HUDEP-2 (cell line): ENCODE results near the gene ABTB2.

Experiments
- DNase-seq, 76 experiments: peaks; one replicate each; lab custom pipeline; 2025; ENCODE audit not compliant: unreplicated experiment in 76 of 76; lab: John Stamatoyannopoulos, UW

Gene ABTB2

DNA sequence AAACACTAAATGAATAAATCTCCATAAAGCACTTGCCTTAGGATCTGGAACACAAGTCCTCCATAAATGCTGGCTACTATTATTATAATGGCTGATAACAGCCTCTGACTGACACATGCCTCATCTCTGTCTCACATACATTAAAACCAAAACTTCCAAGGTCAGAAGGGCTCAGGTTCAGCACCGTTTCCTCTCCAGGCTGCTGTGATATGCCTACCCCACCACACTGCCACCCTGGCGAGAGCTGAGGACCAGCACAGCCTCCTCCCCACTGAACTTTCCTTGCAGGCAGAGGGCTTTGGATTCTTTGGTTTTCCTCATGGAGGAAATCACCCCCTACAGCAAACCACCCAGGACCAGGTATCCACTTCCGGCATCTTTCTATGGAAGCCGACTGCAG is 112.8 kb downstream of the ABTB2 start:
- DNase-seq, result no peak

DNA sequence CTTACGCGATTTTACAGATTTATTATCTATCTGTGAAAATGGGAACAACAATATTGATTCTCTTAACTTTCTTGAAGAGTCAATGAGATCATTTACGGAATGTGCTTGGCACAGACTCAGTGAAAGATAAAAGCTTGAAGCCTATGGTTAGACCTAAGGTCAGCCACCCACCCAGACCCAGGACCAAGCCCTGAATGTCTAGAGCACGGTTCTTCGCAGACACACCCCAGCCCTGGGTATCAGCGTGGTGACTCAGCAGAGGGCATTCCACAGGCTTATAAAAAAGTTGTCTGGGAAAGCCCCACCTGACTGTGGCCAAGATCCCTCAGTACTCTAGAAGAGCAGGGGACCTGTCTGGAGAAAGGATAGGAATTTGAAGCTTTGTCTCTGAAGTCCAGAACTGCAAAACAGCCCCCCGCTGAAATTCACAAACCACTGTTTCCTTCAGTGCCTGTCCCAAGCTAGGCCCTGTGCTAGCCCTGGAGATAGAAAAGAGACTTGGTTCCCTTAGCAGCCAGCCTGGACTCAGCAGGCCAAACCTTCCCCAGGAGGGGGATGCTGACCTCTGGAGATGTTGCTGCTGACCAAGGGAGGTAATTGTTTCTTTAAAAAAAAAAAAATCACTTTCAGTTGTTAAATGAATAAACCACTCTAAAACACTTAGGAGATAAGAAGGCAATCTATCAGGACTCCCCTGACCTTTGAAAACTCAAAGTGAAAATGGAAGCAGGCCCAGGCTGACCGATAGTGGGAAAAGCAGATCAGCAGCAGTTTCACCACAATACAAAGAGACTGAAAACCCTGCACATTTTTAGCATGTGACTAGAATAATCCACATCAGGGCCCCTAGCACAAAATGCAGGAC is 114.0 kb downstream of the ABTB2 start:
- DNase-seq, result peak in 47 of 76 experiments; percentile 5 to 69 (median 29)

DNA sequence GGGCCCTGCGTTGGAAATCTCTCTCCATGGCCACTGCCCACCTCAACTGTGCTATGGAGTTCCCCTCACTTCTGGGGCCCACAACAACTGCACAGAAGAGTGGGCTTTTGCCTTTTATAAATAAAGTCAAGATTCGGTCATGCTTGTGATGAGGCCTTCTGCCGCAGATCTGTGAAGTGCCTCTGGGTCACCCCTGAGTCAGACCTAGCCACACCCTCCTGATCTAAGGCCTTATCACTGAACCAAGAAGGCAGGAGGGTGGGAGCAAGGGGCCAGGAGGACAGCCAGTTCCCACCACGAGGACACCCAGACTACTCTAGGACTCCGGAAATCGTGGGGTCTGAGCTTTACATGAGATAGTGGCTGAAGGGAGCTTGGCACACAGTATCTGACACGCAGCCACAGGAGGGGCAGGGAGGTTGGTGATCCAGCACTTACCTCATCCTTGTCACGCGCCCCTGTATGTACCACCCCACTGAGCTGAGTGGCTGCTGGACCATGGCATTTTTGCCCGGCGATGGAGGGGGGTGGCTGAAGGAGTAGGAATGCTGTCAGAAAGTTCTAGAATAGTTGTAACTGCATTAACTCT is 115.7 kb downstream of the ABTB2 start:
- DNase-seq, result peak in 74 of 76 experiments; percentile 24 to 96 (median 87)

DNA sequence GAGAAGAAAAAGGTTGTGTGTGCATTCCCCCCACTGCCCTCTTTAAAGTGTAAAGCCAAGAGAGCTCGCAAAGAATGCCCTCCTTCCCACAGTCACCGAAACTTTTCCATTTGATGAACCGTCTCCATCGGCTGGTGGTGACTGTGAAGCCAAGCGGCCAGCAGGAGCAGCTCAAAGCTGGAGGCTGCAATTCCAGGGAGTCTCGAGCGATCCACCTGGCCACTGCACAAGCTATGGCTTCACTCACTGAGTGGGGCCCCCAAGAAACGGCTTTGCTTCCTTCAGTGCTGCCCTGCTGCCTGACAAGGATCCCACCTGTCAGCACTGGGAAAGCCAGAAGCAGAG is 117.7 kb downstream of the ABTB2 start:
- DNase-seq, result no peak

DNA sequence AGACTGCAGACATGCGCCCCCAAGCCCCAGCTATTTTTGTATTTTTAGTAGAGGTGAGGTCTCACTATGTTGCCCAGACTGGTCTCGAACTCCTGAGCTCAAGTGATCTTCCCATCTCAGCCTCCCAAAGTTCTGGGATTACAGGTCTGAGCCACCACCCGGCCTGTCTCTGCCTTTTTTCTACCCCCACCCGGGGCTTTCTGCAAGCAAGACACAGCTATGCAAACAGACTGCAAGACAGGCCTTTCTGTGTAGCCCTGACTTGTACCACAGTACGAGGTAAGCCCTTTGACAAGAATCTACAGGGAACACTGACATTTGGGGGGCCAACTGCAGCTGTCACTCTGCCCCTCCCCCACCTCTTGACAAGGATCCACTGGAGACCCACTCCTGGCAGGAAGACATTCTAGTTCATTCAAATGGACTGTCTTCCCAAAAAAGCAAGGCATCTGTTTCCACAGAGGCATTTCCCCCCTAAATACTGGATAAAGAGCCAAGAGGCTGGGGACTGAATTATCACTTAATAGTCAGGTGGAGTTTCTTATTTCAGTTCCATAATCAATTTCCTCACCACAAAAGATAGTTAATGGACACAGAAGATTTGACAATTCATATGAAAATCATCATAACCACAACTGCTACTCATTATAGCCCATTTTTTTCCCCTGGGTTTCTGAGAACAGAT is 118.2 kb downstream of the ABTB2 start:
- DNase-seq, result no peak

DNA sequence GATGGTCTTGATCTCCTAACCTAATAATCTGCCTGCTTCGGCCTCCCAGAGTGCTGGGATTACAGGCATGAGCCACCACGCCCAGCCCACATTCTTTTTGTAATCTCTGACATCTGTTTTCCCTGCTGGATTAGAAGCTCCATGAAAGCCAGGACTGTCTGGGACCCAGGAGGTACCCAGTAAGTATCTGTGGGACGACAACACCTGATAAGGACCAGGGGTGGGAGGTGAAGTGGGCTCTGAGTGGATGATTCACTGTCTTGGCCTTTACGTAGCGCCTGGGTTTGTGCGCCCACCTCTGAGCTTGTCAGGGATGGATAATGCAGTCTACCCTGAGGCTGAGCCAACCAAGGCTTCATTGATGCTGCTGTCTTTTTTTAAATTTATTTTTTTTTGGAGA is 118.8 kb downstream of the ABTB2 start:
- DNase-seq, result peak in 3 of 76 experiments; percentile 8 to 16 (median 10)

DNA sequence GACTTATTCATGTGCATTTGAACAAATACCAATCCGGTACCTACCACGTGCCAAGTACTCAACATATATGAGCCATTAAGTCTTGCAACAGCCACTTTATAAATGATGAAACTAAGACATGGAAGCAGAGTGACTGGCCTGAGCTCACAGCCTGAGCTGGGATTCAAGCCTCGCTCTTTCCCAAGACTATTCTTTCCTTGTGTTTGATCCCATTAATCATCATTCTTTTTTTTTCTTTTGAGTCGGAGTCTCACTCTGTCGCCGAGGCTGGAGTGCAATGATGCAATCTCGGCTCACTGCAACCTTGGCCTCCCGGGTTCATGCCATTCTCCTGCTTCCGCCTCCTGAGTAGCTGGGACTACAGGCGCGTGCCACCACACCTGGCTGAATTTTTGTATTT is 119.3 kb downstream of the ABTB2 start:
- DNase-seq, result no peak

DNA sequence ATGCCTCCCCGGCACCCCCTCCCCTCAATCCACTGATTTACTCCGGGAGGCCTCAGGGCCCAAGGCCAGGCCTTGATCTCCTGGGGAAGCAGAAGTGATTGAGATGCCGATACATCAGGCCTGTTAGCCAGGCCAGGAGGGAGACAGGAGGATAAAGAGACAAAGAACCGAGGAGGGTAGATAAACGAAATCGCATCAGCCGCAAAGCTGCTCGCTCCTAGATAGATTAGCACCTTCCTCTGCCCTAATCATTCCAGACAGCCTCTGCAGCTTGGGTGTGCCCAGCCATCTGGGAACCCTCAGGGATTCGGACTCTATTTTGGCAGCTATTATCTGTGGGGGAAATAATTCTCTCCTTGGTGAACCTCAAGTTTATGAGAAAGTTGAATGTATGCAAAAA is 121.2 kb downstream of the ABTB2 start:
- DNase-seq, result peak in 69 of 76 experiments; percentile 10 to 81 (median 56)

DNA sequence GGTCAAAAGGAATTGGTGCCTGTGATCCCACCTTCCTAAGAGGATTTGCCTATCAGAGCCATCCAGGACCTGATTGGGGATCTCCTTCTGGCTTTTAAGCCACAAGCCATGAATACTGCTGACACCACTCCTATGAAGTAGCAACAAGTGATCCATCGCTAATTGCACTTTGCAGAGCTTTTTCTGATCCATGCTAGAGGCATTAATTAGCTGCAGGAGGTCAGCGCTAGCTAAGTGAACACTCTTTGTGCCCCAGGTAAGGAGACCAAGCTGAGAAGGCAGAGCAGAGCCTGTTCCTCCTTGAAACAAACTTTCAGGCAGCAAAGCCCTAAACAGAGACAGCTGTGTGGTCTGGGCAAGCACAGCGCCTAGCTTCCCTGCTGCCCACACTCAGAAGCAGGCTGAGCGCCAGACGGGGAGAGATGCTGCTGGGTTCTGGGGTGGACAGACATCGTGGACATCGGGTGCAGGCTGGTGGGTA is 122.2 kb downstream of the ABTB2 start:
- DNase-seq, result no peak

DNA sequence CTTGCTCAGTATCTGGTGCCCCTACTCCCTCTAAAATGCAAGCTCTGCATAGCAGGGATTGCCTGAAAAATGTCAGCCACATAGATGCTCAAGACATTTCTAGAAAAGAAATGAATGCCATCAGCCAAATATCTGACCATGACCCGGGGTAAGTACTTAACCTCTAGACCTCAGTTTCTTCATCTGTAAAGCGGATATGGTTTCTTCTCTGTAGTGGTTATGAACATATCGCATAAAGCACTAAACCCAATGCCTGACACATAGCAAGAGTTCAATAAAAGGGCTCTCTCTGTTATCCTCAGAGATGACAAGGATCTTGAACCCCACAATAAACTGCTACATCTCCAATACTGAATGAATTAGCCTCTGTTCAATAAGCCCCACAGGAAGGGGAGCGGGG is 122.6 kb downstream of the ABTB2 start:
- DNase-seq, result no peak

DNA sequence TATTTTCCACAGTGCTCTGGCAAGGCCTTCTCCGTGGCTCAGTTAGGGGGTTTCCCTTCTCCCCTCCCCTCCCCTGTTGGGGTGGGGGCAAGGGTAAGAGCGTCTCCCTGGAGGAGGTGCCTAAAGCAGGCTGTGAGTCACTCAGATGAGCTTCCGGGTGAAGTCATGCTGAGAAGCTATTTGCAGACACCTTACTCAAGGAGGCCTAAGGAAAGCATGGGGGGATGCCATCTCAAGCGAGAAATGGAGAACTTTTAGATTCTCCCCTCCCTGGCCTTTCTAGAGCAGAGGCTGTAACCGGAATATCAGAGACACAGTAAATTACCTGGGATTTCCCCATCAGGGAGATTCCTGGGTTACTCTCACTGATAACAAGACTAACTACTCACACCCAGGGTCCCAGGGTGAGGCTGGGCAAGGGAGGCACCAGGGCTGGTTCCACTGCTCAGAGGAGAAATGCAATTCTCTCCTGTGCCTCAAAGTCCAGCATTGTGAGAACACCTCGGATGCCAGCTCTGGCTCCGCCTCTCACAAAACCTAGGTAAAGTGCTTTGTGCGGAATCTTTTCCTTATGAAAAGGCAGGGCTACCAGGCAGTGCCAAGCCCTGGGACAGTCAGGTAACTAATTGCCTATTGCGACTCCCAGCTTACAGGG is 123.6 kb downstream of the ABTB2 start:
- DNase-seq, result peak in 9 of 76 experiments; percentile 4 to 35 (median 9)

DNA sequence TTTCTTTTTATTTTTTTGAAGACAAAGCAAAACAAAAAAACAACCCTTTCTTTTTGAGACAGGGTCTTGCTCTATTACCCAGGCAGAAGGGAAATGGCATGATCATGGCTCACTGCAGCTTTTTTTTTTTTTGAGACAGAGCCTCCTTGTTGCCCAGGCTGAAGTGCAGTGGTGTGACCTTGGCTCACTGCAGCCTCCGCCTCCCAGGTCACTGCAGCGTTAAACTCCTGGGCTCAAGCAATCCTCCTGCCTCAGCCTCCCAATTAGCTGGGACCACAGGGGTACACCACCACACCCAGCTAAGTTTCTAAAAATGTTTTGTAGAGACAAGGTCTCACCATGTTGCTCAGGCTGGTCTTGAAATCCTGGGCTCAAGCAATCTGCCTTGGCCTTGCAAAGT is 124.6 kb downstream of the ABTB2 start:
- no peak for DNase-seq

DNA sequence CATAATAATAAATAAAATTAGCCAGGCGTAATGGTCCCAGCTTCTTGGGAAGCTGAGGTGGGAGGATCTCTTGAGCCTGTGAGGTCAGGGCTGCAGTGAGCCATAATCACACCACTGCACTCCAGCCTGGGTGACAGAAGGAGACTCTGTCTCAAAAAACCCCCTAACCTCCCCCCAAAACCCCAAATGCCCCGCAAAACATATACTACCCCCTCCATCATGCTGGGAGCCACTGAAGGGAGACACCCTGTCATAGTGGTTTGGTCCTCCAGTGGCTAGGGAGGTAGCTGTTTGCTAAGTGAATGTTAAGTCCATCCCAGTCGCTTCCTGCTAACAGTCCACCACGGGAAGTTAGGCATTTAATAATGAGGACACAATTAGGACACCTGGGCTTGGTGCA is 125.0 kb downstream of the ABTB2 start:
- no peak for DNase-seq

DNA sequence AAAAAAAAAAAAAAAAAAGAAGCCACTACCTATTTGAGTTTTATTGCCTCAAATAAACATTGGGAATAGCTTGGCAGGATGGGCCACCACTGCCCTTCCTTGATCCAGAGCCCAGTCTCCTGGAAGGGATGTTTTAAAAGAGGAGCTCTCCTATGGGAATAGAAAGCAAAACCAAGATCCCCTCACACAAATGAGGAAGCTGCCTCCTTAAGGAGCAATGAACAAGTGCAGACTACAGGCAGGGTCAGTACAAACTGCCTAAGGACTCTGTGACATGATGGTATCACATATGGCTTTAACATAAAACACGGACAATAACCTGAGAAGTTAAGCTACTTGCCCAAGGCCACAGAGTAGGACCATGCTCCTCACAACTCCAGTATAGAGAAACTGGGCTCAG is 131.6 kb downstream of the ABTB2 start:
- DNase-seq, result no peak

DNA sequence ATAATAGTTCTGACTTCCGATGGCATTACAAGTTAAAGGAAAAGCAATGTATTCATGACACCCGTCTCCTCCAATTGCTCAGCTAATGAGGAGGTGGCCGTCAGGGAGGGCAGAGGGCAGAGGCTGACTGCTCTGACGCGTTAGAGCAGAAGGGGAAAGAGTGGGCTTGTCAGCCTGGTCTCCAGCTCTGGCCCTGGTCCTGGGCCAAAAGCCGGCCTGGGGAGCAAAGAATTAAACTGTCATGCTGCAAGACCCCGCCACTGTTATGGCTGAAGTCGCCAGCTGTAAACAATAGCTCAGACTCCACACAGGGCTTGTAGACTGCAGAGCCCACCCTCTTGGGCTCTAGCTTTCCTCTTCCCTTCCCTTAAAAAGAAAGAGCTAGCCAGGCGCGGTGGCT is 132.7 kb downstream of the ABTB2 start:
- no peak for DNase-seq

DNA sequence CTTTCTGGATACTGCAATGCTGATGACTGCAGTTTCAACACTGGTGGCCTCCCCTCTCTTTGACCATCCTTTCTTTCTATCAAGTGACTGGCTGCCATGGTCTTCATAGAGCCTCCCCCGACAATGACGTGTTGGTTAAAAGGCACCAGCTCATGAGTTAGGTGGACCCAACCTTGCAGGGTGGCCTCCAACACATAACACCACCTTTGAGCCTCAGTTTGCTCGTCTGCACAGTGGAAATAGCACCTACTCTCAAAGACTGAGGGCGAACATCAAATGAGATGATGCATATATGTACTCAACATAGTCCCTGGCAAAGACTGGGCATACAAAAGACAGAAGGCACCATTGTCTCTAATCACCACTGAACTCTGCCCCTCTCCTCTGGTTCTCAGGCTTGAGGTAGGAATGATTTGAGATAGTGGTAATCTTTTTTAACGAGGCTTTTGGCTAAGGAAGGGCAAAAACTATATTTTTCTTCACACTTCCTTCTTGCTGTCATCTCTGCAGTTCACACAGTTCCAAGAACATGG is 133.3 kb downstream of the ABTB2 start:
- no peak for DNase-seq

DNA sequence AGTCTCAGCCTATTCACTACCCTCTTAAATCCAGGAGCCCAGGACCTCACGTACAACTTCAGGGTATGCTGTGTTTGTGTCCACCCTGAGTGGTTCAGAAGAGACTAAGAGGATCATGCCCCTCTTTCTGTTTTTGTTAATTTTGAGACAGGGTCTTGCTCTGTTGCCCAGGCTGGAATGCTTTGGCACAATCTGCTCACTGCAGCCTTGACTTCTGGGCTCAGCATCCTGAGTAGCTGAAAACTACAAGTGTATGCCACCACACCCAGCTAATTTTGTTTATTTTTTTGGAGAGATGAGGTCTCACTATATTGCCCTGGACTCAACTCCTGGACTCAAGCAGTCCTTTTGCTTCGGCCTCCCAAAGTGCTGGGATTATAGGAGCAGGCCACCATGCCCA is 133.9 kb downstream of the ABTB2 start:
- no peak for DNase-seq

DNA sequence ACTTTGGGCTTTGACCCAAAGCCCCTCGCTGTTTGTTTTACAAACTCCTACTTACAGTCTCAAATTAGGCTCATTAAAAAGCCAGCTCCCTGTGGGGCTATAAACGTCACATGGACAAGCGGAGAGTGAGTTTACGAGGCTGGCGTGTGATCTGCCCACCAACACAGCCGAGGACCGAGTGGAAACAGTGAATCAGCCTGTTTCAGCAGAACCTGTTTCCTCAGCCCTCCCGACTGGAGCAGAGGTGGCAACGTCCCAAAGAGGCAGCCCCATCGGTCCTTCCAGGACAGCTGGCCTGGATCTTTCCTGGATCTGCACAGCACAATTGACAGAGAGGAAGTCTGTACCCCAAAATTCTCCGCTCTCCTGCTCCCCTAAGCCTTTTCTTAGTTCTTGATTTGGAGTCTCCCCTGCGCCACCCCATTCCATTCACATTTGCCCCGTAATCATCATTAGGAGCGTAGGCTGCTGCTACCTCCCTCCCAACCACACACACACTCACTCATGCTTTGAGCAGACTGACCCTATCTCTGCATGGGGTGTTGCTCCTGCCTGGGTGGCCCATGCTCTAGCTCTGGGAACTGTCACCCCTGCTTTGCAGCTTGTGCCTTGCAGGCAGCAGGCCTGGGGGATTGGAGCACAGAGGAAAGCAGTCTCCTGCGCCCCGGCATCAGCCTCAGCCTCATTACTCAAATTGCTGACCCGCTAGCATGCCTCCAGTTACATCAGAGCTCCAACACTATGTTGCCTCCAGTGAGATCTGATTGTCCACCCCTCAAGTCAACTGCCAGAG is 134.6 kb downstream of the ABTB2 start:
- no peak for DNase-seq

DNA sequence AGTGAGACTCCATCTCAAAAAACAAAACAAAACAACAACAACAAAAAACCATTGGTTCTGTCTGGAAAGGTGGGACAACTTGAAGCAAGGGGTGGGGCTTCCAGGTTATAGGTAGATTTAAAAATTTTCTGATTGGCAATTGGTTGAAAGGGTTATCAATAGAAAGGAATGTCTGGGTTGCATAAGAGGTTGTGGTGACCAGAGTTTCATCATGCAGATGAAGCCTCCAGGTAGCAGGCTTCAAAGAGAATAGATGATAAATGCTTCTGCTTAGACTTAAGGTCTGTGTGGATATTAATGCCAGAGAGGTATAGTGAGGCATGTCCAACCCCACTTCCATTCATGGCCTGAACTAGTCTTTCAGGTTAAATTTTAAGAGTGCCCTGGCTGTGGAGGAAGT is 135.8 kb downstream of the ABTB2 start:
- DNase-seq, result no peak

DNA sequence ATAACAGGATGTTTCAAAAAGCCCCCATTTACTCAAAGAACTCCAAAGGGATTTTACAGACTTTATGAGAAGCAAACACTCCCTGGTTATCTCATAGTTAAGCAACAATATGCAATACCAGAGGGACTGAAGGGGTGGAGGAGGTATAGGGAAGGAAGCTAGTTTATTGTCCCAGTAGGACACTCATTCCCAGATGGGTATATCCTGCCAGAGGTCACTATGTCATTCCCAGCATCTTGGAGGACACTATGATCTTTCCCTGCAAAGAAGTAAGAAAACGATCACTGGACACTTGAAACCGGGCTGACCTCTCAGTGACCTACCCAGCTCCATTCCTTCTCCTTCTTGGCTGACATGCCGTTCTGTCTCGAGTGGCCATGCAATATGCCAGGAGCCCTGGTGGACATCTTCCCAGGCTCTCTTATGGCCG is 137.9 kb downstream of the ABTB2 start:
- DNase-seq, result no peak
